Lung (tissue), 12 donors: ENCODE measurements around the gene SLC66A2. TPM values are rescaled to one million over a fixed set of nuclear protein-coding genes. Genes with fewer than 3 reads are reported as not detected.

ENCODE experiments used
- ATAC-seq: fragments of 200-7000 bp; cut with Tn5 transposase; one replicate; pipeline ENCODE4 v1.9.1; 2020; ENCODE audit warnings: moderate number of reproducible peaks; ENCODE audit not compliant: insufficient read depth, low FRiP score
- DNase-seq, 3 donors: peaks; one replicate each; pipeline ENCODE4 v3.0.0-alpha.2; 2013 to 2017
- H3K27ac ChIP-seq, 2 donors: one replicate each; pipeline ENCODE4 v1.5.1; 2013; ENCODE audit warnings: mild to moderate bottlenecking in 2 of 2, moderate library complexity in 2 of 2, control low read depth in 1 of 2, inconsistent platforms in 1 of 2, low read depth in 1 of 2, low read length in 1 of 2
- H3K27me3 ChIP-seq, 3 donors: one replicate each; pipeline ENCODE4 v1.5.1; 2013; ENCODE audit warnings: low read length in 2 of 3; ENCODE audit not compliant: control insufficient read depth in 3 of 3, insufficient read depth in 3 of 3
- H3K36me3 ChIP-seq, 4 donors: one replicate each; pipeline ENCODE4 v1.5.1; 2013; ENCODE audit warnings: low read length in 4 of 4, mild to moderate bottlenecking in 1 of 4, moderate library complexity in 1 of 4; ENCODE audit not compliant: control insufficient read depth in 4 of 4, insufficient read depth in 4 of 4
- H3K4me1 ChIP-seq, 5 donors: one replicate each; pipeline ENCODE4 v1.5.1; 2013; ENCODE audit warnings: low read length in 5 of 5, mild to moderate bottlenecking in 2 of 5, moderate library complexity in 1 of 5; ENCODE audit not compliant: control insufficient read depth in 5 of 5, insufficient read depth in 5 of 5
- H3K4me3 ChIP-seq: one replicate; pipeline ENCODE4 v1.5.1; 2013; ENCODE audit warnings: mild to moderate bottlenecking, control low read depth, moderate library complexity
- H3K9ac ChIP-seq, 2 donors: one replicate each; pipeline ENCODE4 v1.5.1; 2013; ENCODE audit warnings: low read length in 2 of 2, control low read depth in 1 of 2; ENCODE audit not compliant: insufficient read depth in 1 of 2
- H3K9me3 ChIP-seq, 4 donors: one replicate each; pipeline ENCODE4 v1.5.1; 2013; ENCODE audit warnings: low read length in 3 of 4, mild to moderate bottlenecking in 1 of 4, moderate library complexity in 1 of 4; ENCODE audit not compliant: control insufficient read depth in 4 of 4, insufficient read depth in 3 of 4
- CTCF ChIP-seq: IDR thresholded peaks from 2 replicates; pipeline ENCODE4 v1.5.1; 2012; ENCODE audit warnings: mild to moderate bottlenecking; ENCODE audit errors: control extremely low read depth, extremely low read depth
- WGBS, 2 donors: extraction: QIAGEN DNeasy Blood & Tissue Kit; methylation state at CpG; one replicate each; pipeline ENCODE4 v1.1.7; 2013; 5-methylcytosine and 5-hydroxymethylcytosine counted together
- polyA plus RNA-seq, 2 donors: library from polyadenylated mRNA; stranded (reverse); fragments of 200-250 nt; gene quantifications; one replicate each; pipeline ENCODE4 v1.2.1, GENCODE V29; 2013
- total RNA-seq, 2 donors: library from RNA; depleted of rRNA in 1 of 2; stranded (reverse); fragments of >200 nt in 1 of 2; gene quantifications; one replicate each; pipeline ENCODE4 v1.2.1, GENCODE V29; 2014 to 2021
- donor health status: control.
- donor health status: control.
- donor health status: Bipolar disorder and iron deficiency.
- donor health status: healthy.
- donor health status: DM: yes; HTN: yes; CAD: no.

SLC66A2 gene
- total and polyA plus RNA-seq, 4 donors: 26.5 to 71.8 (median 62.3) TPM

GRCh38 chr18:79964330-79965118 is 13.1 kb upstream of the SLC66A2 start, which contains the start of gene HSBP1L1:
Gene HSBP1L1 (plus strand): TSS chr18:79964643. CDS start chr18:79964736, 93 bp downstream.
- Histone ChIP-seq H3K27ac (peak within 1 kb of the TSS; percentile 82 to 96), H3K27me3 (peaks cover 0 to 7% (median 0%) of the 10 kb centered on the region in 3 donors), H3K36me3 (peaks cover 0 to 3% (median 1%) of the 10 kb centered on the region in 4 donors), H3K9me3 (peaks cover 0 to 3% (median 0%) of the 10 kb centered on the region in 4 donors), H3K9ac (peak within 1 kb of the TSS in 1 of 2 donors; percentile 68), H3K4me1 (peaks cover 0 to 23% (median 18%) of the 10 kb centered on the region in 5 donors), H3K4me3 (peak within 1 kb of the TSS; percentile 76)
- peak; percentile 79 for ATAC-seq
- TF ChIP-seq CTCF: no peak
- DNase-seq: peak; percentile 47 to 72 (median 65)
- WGBS, 2 donors: 2 to 5% methylated on average over 39 to 73 of the region's 73 CpGs

GRCh38 chr18:79963658-79964329 is 12.3 kb upstream of the SLC66A2 start:
- Histone ChIP-seq H3K9ac (peak overlapping the region in 1 of 2 donors; percentile 11), H3K4me3 (peak overlapping the region; percentile 76), H3K36me3 (peaks cover 0 to 3% (median 1%) of the 10 kb centered on the region in 4 donors), H3K9me3 (peaks cover 0 to 3% (median 0%) of the 10 kb centered on the region in 4 donors), H3K27me3 (peaks cover 0 to 7% (median 0%) of the 10 kb centered on the region in 3 donors), H3K27ac (peak overlapping the region in 1 of 2 donors; percentile 96), H3K4me1 (peaks cover 0 to 25% (median 18%) of the 10 kb centered on the region in 5 donors)
- DNase-seq (no peak), ATAC-seq (no peak)
- TF ChIP-seq CTCF: no peak
- WGBS, 2 donors: 83 to 89% methylated on average over 26 to 30 of the region's 30 CpGs

- Histone ChIP-seq H3K36me3 (peaks cover 0 to 3% (median under 1%) of the 10 kb centered on the region in 4 donors), H3K4me1 (peaks cover 0 to 25% (median 18%) of the 10 kb centered on the region in 5 donors), H3K9ac (no peak overlapping the region), H3K9me3 (peaks cover 0 to 3% (median 0%) of the 10 kb centered on the region in 4 donors), H3K27me3 (peaks cover 0 to 7% (median 0%) of the 10 kb centered on the region in 3 donors), H3K4me3 (no peak overlapping the region), H3K27ac (peak overlapping the region in 1 of 2 donors; percentile 96)
- 81 to 91% methylated on average over 30 of the region's 30 CpGs for WGBS, 2 donors
- no peak for TF ChIP-seq CTCF
- ATAC-seq (no peak), DNase-seq (no peak)
Measured at GRCh38 chr18:79962835-79963657, 11.6 kb upstream of the SLC66A2 start.
